Ascending aorta (tissue), 2 donors: ENCODE measurements around the gene PDSS2. TPM values are rescaled to one million over a fixed set of nuclear protein-coding genes. Genes with fewer than 3 reads are reported as not detected.
"Not testable (repeated sequence)": the region's sequence is repeated elsewhere in the genome, so short reads cannot be mapped to it uniquely, and the experiment has no call there.

ENCODE experiments used
- DNase-seq, 2 donors: peaks; one replicate each; pipeline ENCODE4 v3.0.0-alpha.2; 2019; ENCODE audit warnings: low spot score in 2 of 2
- H3K27ac ChIP-seq, 2 donors: fragments of 200-600 bp; sonication (generic); one replicate each; pipeline ENCODE4 v1.5.1; 2016 to 2017; ENCODE audit warnings: mild to moderate bottlenecking in 1 of 2
- H3K27me3 ChIP-seq: fragments of 200-600 bp; sonication (generic); one replicate; pipeline ENCODE4 v1.5.1; 2017
- H3K36me3 ChIP-seq, 2 donors: fragments of 200-600 bp; sonication (generic); one replicate each; pipeline ENCODE4 v1.5.1; 2016
- H3K4me1 ChIP-seq, 2 donors: fragments of 200-600 bp; sonication (generic); one replicate each; pipeline ENCODE4 v1.5.1; 2016 to 2017; ENCODE audit warnings: mild to moderate bottlenecking in 1 of 2
- H3K4me3 ChIP-seq, 2 donors: fragments of 200-600 bp; sonication (generic); one replicate each; pipeline ENCODE4 v1.5.1; 2016 to 2017; ENCODE audit warnings: mild to moderate bottlenecking in 1 of 2
- H3K9me3 ChIP-seq, 2 donors: fragments of 200-600 bp; sonication (generic); one replicate each; pipeline ENCODE4 v1.5.1; 2016
- intact Hi-C: fragments of 100-400 bp; cut with DNase I; formaldehyde crosslinking; loops from one replicate; pipeline ENCODE4 v1.15.1; 2023
- total RNA-seq: library from RNA; depleted of rRNA; stranded (reverse); fragments of >200 nt; gene quantifications from one replicate; pipeline ENCODE4 v1.1.0, GENCODE V29; 2016
- TF ChIP-seq, protein P1 (sequence below), 3 experiments: fragments of 200-600 bp in 2 of 3; fragments of 450-650 bp in 1 of 3; sonication (generic) in 2 of 3; IDR thresholded peaks; one replicate each; pipeline ENCODE4 v1.5.1; 2016 to 2019; ENCODE audit warnings: antibody characterized with exemption in 3 of 3, mild to moderate bottlenecking in 1 of 3, moderate library complexity in 1 of 3

The PDSS2 gene
- total RNA-seq, 1 donor from 2014 or later, result 0.85 TPM

DNA sequence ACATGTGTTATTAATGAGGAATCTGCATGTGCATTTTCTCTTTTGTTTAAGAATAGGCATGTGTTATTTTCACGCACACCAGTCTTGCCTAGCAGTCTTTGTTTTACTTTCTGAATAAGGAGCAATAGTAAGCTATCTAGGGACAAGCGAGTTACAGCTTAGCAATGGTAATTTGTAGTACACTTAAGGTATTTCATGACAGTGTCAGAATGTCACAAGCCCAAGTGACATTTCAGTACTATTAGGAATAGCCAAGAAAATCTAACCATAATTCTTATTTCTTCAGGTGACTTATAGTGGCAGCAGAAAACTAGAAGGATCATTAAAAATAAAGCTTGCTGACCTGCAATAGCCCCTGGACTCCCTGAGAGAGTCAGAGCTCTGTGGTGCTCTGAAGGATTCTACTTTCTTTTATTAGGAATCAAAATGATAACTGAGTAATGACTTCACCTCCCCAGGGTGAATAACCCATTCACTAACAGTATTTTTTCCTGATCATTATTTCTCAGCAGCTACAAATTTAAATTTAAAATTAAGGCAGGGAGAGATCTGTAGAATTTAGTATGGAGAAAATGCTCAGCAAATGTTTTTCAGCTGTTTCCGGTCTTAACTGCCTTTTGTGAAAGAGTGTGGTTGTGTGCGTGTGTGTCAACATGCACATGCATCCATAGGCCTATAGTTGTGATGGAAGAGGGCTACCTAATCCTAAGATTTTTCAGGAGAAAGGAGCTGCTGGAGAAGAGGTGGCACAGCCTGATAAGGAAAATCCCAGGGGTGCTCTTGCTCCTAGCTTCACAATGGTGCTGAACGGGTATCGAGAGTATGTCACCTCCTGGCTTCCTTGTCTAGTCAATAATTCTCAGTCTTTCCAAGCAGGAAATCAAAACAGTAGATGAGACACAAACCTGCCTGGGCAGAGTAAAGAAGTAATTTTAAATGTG is 254.0 kb downstream of the PDSS2 start:
- DNase-seq, result no peak
- intact Hi-C loops, result no loop called here
- Histone ChIP-seq H3K4me3 (no peak overlapping the region), H3K27ac (no peak overlapping the region), H3K27me3 (no peaks in the 10 kb centered on the region), H3K4me1 (no peaks in the 10 kb centered on the region), H3K9me3 (no peaks in the 10 kb centered on the region), H3K36me3 (peaks cover 0 to 3% of the 10 kb centered on the region in 2 donors)
- TF ChIP-seq, protein P1, sequence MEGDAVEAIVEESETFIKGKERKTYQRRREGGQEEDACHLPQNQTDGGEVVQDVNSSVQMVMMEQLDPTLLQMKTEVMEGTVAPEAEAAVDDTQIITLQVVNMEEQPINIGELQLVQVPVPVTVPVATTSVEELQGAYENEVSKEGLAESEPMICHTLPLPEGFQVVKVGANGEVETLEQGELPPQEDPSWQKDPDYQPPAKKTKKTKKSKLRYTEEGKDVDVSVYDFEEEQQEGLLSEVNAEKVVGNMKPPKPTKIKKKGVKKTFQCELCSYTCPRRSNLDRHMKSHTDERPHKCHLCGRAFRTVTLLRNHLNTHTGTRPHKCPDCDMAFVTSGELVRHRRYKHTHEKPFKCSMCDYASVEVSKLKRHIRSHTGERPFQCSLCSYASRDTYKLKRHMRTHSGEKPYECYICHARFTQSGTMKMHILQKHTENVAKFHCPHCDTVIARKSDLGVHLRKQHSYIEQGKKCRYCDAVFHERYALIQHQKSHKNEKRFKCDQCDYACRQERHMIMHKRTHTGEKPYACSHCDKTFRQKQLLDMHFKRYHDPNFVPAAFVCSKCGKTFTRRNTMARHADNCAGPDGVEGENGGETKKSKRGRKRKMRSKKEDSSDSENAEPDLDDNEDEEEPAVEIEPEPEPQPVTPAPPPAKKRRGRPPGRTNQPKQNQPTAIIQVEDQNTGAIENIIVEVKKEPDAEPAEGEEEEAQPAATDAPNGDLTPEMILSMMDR (IDR thresholded peaks at IDR 0.05), result no peak

DNA sequence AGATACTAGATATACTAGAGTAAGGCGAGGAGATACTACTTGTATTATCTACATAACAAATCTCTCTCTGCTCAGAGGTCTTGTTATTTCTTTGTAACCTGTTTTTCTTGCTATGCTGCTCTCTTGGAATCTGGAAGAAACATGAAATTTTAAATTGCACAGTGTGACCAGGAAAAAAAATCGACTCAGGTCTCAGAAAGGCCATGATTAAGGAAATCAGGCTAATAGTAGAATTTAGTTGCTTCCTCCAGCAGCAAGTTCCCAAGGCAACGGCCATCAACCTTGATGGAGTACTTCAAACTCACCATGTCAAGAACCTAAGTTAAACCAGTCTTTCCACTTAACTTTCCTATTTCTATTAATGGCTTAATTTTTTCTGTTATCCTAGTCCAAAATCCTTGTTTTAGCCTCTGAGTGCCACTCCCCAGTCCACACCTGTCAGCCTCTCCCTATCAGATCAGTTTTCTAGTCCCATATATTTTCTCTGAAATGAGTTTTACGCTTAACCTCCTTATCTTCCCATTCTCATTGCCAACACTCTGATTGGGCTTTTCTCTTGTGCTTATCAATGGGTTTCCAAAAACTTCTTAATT is 256.4 kb downstream of the PDSS2 start:
- Histone ChIP-seq H3K36me3 (peaks cover 0 to 3% of the 10 kb centered on the region in 2 donors), H3K9me3 (no peaks in the 10 kb centered on the region), H3K27me3 (no peaks in the 10 kb centered on the region), H3K4me1 (no peaks in the 10 kb centered on the region), H3K4me3 (no peak overlapping the region), H3K27ac (no peak overlapping the region)
- TF ChIP-seq, protein P1 (IDR thresholded peaks at IDR 0.05), result no peak
- DNase-seq, result no peak
- intact Hi-C loops, result no loop called here

DNA sequence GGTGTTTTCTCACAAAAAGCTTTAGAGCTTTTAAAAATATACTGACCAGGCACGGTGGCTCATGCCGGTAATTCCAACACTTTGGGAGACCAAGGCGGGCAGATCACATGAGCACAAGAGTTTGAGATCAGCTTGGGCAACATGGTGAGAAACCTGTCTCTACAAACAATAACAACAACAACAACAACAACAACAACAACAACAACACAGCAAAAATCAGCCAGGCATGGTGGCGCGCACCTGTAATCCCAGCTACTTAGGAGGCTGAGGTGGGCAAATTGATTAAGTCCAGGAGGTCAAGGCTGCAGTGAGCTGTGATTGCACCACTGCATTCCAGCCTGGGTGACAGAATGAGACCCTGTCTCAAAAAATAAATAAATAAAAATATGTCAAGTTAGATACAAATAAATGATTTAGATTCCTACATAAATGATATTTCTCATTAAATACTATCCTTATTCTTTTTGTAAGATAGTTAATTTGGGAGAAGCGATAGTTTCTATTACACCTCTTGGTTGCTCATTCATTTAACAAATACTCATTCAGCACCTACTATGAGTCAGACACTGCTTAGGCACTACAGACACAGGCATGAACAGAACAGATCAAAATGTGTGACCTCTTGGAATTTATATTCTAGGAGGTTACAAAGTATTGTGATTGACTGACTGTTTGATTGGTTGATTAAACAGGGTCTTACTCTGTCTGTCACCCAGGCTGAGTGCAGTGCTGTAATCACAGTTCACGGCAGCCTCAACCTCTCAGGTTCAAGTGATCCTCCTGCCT is 260.5 kb downstream of the PDSS2 start:
- H3K27me3 ChIP-seq, result no peaks in the 10 kb centered on the region
- intact Hi-C loops, result no loop called here
- no peak overlapping the region for H3K4me3 ChIP-seq
- no peaks in the 10 kb centered on the region for H3K36me3 ChIP-seq
- no peaks in the 10 kb centered on the region for H3K4me1 ChIP-seq
- TF ChIP-seq, protein P1 (IDR thresholded peaks at IDR 0.05), result no peak
- H3K9me3 ChIP-seq, result no peaks in the 10 kb centered on the region
- no peak overlapping the region for H3K27ac ChIP-seq
- no peak for DNase-seq

DNA sequence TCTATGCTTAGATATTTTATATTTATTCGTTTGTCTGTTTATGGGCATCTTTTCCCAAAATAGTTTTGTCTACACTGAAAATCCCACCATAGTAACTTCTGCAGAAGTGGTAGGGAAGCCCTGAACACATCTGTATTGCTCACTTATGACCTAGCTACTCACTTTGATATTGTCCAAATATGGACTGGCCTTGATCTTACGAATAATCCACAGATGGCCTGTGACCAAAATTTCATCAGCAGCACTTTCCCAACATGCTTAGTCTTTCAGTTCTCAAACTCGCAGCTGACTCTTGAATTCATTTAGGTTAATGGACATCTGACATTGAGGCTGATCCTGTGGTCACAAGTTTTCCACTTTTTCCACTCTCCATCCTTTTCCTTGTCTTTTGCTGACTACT is 263.2 kb downstream of the PDSS2 start:
- H3K27me3 ChIP-seq, result no peaks in the 10 kb centered on the region
- no peak for DNase-seq

DNA sequence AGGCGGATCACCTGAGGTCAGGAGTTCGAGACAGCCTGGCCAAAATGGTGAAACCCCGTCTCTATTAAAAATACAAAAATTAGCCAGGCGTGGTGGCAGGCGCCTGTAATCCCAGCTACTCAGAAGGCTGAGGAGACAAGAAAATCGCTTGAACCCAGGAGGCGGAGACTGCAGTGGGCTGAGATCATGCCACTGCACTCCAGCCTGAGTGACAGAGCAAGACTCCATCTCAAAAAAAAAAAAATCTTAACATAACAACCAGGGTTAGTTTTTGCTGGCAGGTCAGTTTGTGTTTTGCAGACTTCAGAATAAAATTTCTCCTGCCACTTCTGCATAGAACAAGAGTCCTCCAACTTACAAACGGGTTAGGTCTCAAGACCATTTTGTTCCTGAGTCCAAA is 264.6 kb downstream of the PDSS2 start:
- H3K27me3 ChIP-seq, intact Hi-C loops, H3K4me3 ChIP-seq, H3K36me3 ChIP-seq, H3K27ac ChIP-seq, DNase-seq, H3K4me1 ChIP-seq, H3K9me3 ChIP-seq: not testable (repeated sequence)

More for the DNA sequence above, 263.2 kb downstream of the PDSS2 start:
- H3K36me3 ChIP-seq, result peaks cover 0 to 7% of the 10 kb centered on the region in 2 donors
- no peaks in the 10 kb centered on the region for H3K4me1 ChIP-seq
- no peaks in the 10 kb centered on the region for H3K9me3 ChIP-seq
- TF ChIP-seq, protein P1 (IDR thresholded peaks at IDR 0.05), result no peak
- intact Hi-C loops, result no loop called here
- no peak overlapping the region for H3K27ac ChIP-seq
- no peak overlapping the region for H3K4me3 ChIP-seq
